ENCODE results near the gene CRYL1. TPM values are rescaled to one million over a fixed set of nuclear protein-coding genes. Genes with fewer than 3 reads are reported as not detected.

The CRYL1 gene
- total RNA-seq, 1 experiment from 2014 or later, result 12.2 TPM

DNA sequence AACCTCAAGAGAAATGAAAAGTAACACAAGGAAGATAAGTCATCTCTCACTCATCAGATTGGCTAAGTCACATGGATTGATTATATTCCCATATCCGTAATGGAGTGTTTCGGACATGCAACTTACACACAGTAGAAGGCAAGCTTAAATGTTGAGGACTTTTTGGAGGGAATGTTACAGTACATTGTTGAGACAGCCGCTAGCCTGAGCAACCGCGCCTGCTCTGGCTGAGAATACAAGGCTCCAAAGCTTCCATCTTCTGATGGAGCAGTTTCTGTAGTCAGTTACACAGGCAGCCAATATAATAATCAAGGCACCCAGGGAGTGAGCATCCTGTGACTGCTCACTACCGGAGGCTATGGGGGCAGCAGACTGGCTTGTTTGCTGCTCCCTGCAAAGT, 1.0 kb upstream of the CRYL1 start:
- no peaks in the 10 kb centered on the region for H3K27me3 Mint-ChIP-seq (ENCODE audit: unreplicated experiment)
- peak overlapping the region; percentile 61 for H3K27ac Mint-ChIP-seq (ENCODE audit: unreplicated experiment)
- no TSS peak for BruUV-seq (replicated peaks)
- no peak for DNase-seq
- H3K4me1 Mint-ChIP-seq (ENCODE audit: low read depth, unreplicated experiment), result no peaks in the 10 kb centered on the region
- H3K9me3 Mint-ChIP-seq (ENCODE audit: low read depth, unreplicated experiment), result no peaks in the 10 kb centered on the region
- H3K4me3 Mint-ChIP-seq (ENCODE audit: low read depth, unreplicated experiment), result peak overlapping the region; percentile 75
- intact Hi-C loops (cut with micrococcal nuclease; ENCODE audit: unreplicated experiment), result no loop called here
- CTCF ChIA-PET, result interaction anchor here (0.5 kb wide), 1 partner anchor 197 kb away, joined by 3 read pairs; no protein-coding TSS in a partner anchor
- no peak for TF ChIP-seq CTCF (IDR thresholded peaks at IDR 0.05; ENCODE audit: unreplicated experiment)
- H3K36me3 Mint-ChIP-seq (ENCODE audit: insufficient read depth, unreplicated experiment), result peaks cover 17% of the 10 kb centered on the region

GRCh38 chr13:20525144-20525600, 485 bp downstream of the CRYL1 start:
- CTCF ChIA-PET, result no interaction called here
- no peak for TF ChIP-seq CTCF (IDR thresholded peaks at IDR 0.05; ENCODE audit: unreplicated experiment)
- H3K9me3 Mint-ChIP-seq (ENCODE audit: low read depth, unreplicated experiment), result no peaks in the 10 kb centered on the region
- peak; percentile 16 for DNase-seq
- no peaks in the 10 kb centered on the region for H3K4me1 Mint-ChIP-seq (ENCODE audit: low read depth, unreplicated experiment)
- peak overlapping the region; percentile 75 for H3K4me3 Mint-ChIP-seq (ENCODE audit: low read depth, unreplicated experiment)
- intact Hi-C loops (cut with micrococcal nuclease; ENCODE audit: unreplicated experiment), result no loop called here
- H3K27ac Mint-ChIP-seq (ENCODE audit: unreplicated experiment), result no peak overlapping the region
- no peaks in the 10 kb centered on the region for H3K27me3 Mint-ChIP-seq (ENCODE audit: unreplicated experiment)
- H3K36me3 Mint-ChIP-seq (ENCODE audit: insufficient read depth, unreplicated experiment), result peaks cover 17% of the 10 kb centered on the region
- BruUV-seq (replicated peaks), result no TSS peak

- no peak overlapping the region for H3K4me3 Mint-ChIP-seq (ENCODE audit: low read depth, unreplicated experiment)
- DNase-seq, result no peak
- H3K27me3 Mint-ChIP-seq (ENCODE audit: unreplicated experiment), result no peaks in the 10 kb centered on the region
- peaks cover 16% of the 10 kb centered on the region for H3K36me3 Mint-ChIP-seq (ENCODE audit: insufficient read depth, unreplicated experiment)
- H3K9me3 Mint-ChIP-seq (ENCODE audit: low read depth, unreplicated experiment), result no peaks in the 10 kb centered on the region
- BruUV-seq (replicated peaks), result no TSS peak
- intact Hi-C loops (cut with micrococcal nuclease; ENCODE audit: unreplicated experiment), result no loop called here
- H3K27ac Mint-ChIP-seq (ENCODE audit: unreplicated experiment), result no peak overlapping the region
- no peak for TF ChIP-seq CTCF (IDR thresholded peaks at IDR 0.05; ENCODE audit: unreplicated experiment)
- CTCF ChIA-PET, result interaction anchor here (0.5 to 0.8 kb wide), 2 partner anchors 81 to 1978 kb away, joined by 3 read pairs; no protein-coding TSS in a partner anchor
- H3K4me1 Mint-ChIP-seq (ENCODE audit: low read depth, unreplicated experiment), result peaks cover 9% of the 10 kb centered on the region
Measured at GRCh38 chr13:20521364-20522115, 4.1 kb downstream of the CRYL1 start.

DNA sequence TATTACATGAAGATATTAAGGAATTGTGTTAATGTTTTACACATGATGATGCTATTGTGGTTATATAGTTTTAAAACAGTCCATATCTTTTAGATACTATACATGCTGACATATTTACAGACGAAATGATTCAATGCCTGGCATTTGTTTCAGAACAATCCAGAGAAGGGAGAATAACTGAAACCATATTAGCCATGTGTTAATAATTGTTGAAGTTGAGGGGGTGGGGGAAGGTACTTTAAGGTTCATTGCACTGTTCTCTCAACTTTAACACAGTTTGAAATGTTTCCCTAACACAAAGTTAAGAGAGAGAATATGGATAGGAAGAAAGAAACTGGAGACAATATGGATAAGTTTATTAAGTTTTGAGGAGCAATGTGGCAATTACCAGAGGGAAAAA, 5.8 kb downstream of the CRYL1 start:
- no peak for DNase-seq
- TF ChIP-seq CTCF (IDR thresholded peaks at IDR 0.05; ENCODE audit: unreplicated experiment), result no peak
- Mint-ChIP-seq H3K27me3 (ENCODE audit: unreplicated experiment) (no peaks in the 10 kb centered on the region), H3K27ac (ENCODE audit: unreplicated experiment) (no peak overlapping the region), H3K9me3 (ENCODE audit: low read depth, unreplicated experiment) (no peaks in the 10 kb centered on the region), H3K4me1 (ENCODE audit: low read depth, unreplicated experiment) (peaks cover 9% of the 10 kb centered on the region), H3K36me3 (ENCODE audit: insufficient read depth, unreplicated experiment) (no peaks in the 10 kb centered on the region), H3K4me3 (ENCODE audit: low read depth, unreplicated experiment) (no peak overlapping the region)
- CTCF ChIA-PET, result no interaction called here
- BruUV-seq (replicated peaks), result no TSS peak
- intact Hi-C loops (cut with micrococcal nuclease; ENCODE audit: unreplicated experiment), result no loop called here

Measured in Calu3 (cell line).